HEK293 (cell line): ENCODE results near the gene KIAA0825.

Experiments
- BCL11A ChIP-seq: fragments of 450-650 bp; formaldehyde crosslinking; IDR thresholded peaks from 2 replicates; pipeline ENCODE4 v1.5.1; 2016; ENCODE audit warnings: low read depth, missing biosample characterization, missing genetic modification characterization
- CTCF ChIP-seq: fragments of 450-650 bp; formaldehyde crosslinking; IDR thresholded peaks from 2 replicates; pipeline ENCODE4 v1.5.1; 2016; ENCODE audit warnings: missing biosample characterization, missing genetic modification characterization
- GLIS1 ChIP-seq: fragments of 450-650 bp; formaldehyde crosslinking; IDR thresholded peaks from 2 replicates; pipeline ENCODE4 v1.5.1; 2016; ENCODE audit warnings: missing biosample characterization, missing genetic modification characterization
- KLF10 ChIP-seq: fragments of 450-650 bp; IDR thresholded peaks from 2 replicates; pipeline ENCODE4 v1.5.1; 2018; ENCODE audit warnings: missing biosample characterization, mild to moderate bottlenecking, missing genetic modification characterization
- PBX3 ChIP-seq: sonication (generic); formaldehyde crosslinking; IDR thresholded peaks from 2 replicates; pipeline ENCODE4 v1.8.1; 2022; ENCODE audit warnings: mild to moderate bottlenecking, moderate library complexity, missing genetic modification reagents
- REPIN1 ChIP-seq: fragments of 450-650 bp; formaldehyde crosslinking; IDR thresholded peaks from 2 replicates; pipeline ENCODE4 v1.5.1; 2017; ENCODE audit warnings: missing biosample characterization, missing genetic modification characterization, low read depth
- WT1 ChIP-seq: fragments of 450-650 bp; formaldehyde crosslinking; IDR thresholded peaks from 2 replicates; pipeline ENCODE4 v1.5.1; 2016; ENCODE audit warnings: missing biosample characterization, missing genetic modification characterization
- ZBTB21 ChIP-seq: fragments of 450-650 bp; formaldehyde crosslinking; IDR thresholded peaks from 2 replicates; pipeline ENCODE4 v1.5.1; 2017; ENCODE audit warnings: missing biosample characterization, missing genetic modification characterization
- ZBTB48 ChIP-seq: fragments of 450-650 bp; formaldehyde crosslinking; IDR thresholded peaks from 2 replicates; pipeline ENCODE4 v1.5.1; 2016; ENCODE audit warnings: missing biosample characterization, missing genetic modification characterization
- ZEB2 ChIP-seq: fragments of 450-650 bp; formaldehyde crosslinking; IDR thresholded peaks from 2 replicates; pipeline ENCODE4 v1.5.1; 2016; ENCODE audit warnings: missing biosample characterization, missing genetic modification characterization
- ZNF175 ChIP-seq: fragments of 450-650 bp; formaldehyde crosslinking; IDR thresholded peaks from 2 replicates; pipeline ENCODE4 v1.5.1; 2016; ENCODE audit warnings: missing biosample characterization, missing genetic modification characterization
- ZNF311 ChIP-seq: fragments of 450-650 bp; formaldehyde crosslinking; IDR thresholded peaks from 2 replicates; pipeline ENCODE4 v1.5.1; 2017; ENCODE audit warnings: missing biosample characterization, missing genetic modification characterization, borderline replicate concordance
- ZNF513 ChIP-seq: fragments of 450-650 bp; IDR thresholded peaks from 2 replicates; pipeline ENCODE4 v1.5.1; 2018; ENCODE audit warnings: missing biosample characterization, missing genetic modification characterization
- ZNF558 ChIP-seq: fragments of 450-650 bp; formaldehyde crosslinking; IDR thresholded peaks from 2 replicates; pipeline ENCODE4 v1.5.1; 2016; ENCODE audit warnings: missing biosample characterization, missing genetic modification characterization

GRCh38 chr5:94425396-94425795 is 193.0 kb downstream of the KIAA0825 start:
- no peak for TF ChIP-seq CTCF
- no peak for TF ChIP-seq ZBTB21 (tag by site-specific recombination)
- no peak for TF ChIP-seq ZNF513 (tag by site-specific recombination)
- TF ChIP-seq KLF10: no peak
- no peak for TF ChIP-seq PBX3 (CRISPR knock-in tag)
- TF ChIP-seq ZEB2 (tag by site-specific recombination): no peak
- no peak for TF ChIP-seq ZNF558 (tag by site-specific recombination)
- TF ChIP-seq ZNF311 (tag by site-specific recombination): no peak
- no peak for TF ChIP-seq GLIS1 (tag by site-specific recombination)
- TF ChIP-seq ZNF175: no peak
- no peak for TF ChIP-seq WT1 (tag by site-specific recombination)
- TF ChIP-seq REPIN1 (tag by site-specific recombination): no peak
- TF ChIP-seq ZBTB48 (tag by site-specific recombination): no peak
- TF ChIP-seq BCL11A (tag by site-specific recombination): no peak
